Ovary (tissue), 3 donors: Measurements from ENCODE around the gene LRRC36.

Experiments used
- CTCF ChIP-seq, 3 donors: fragments of 450-650 bp in 2 of 3; fragments of 200-600 bp in 1 of 3; IDR thresholded peaks; one replicate each; pipeline versions ENCODE4 v1.5.1 to v1.8.0; 2016 to 2022; ENCODE audit warnings: antibody characterized with exemption in 3 of 3, mild to moderate bottlenecking in 1 of 3
- EP300 ChIP-seq: sonication (generic); formaldehyde crosslinking; IDR thresholded peaks from one replicate; pipeline ENCODE4 v1.6.1; 2017; ENCODE audit warnings: antibody characterized with exemption
- donor health status: DM: no; HTN: no; CAD: no.

- TF ChIP-seq CTCF (IDR thresholded peaks at IDR 0.05) (peak; percentile 47 to 92 (median 91)), EP300 (no peak)
These were observed 47.1 kb upstream of the LRRC36 start, which contains the start of gene PLEKHG4 for GRCh38 chr16:67279296-67280089.
